K562 (cell line): ENCODE measurements around the gene PHPT1. TPM values are rescaled to one million over a fixed set of nuclear protein-coding genes. Genes with fewer than 3 reads are reported as not detected.

Source experiments
- CBX2 ChIP-seq: fragments of 200-600 bp; sonication (generic); IDR thresholded peaks from one replicate; pipeline ENCODE4 v1.6.1; 2012; ENCODE audit warnings: mild to moderate bottlenecking, low read length, inconsistent platforms; ENCODE audit not compliant: insufficient read depth, poor library complexity, severe bottlenecking
- CEBPG ChIP-seq, 3 experiments: fragments of 200-800 bp in 1 of 3; sonication (Bioruptor generic) in 1 of 3; sonication (generic) in 1 of 3; formaldehyde crosslinking in 1 of 3; IDR thresholded peaks in 2 of 3; conservative IDR thresholded peaks in 1 of 3; 2 replicates each; pipeline versions ENCODE4 v1.6.1 to v1.8.0; 2016 to 2022; ENCODE audit warnings: missing compliant biosample characterization in 2 of 3, missing genetic modification characterization in 2 of 3, mild to moderate bottlenecking in 1 of 3, missing genetic modification reagents in 1 of 3
- CTCFL ChIP-seq: IDR thresholded peaks from 2 replicates; pipeline ENCODE4 v1.6.1; 2011; ENCODE audit warnings: borderline replicate concordance, low read depth, mild to moderate bottlenecking, moderate library complexity, low read length; ENCODE audit not compliant: insufficient read depth, poor library complexity, severe bottlenecking
- ETV1 ChIP-seq: fragments of 450-650 bp; conservative IDR thresholded peaks from 2 replicates; pipeline ENCODE4 v1.6.1; 2016; ENCODE audit warnings: missing genetic modification characterization, control low read depth, low read depth, missing compliant biosample characterization
- FOS ChIP-seq: IDR thresholded peaks from 3 replicates; pipeline ENCODE4 v1.6.1; 2011; ENCODE audit not compliant: insufficient read length; ENCODE audit errors: extremely low read depth
- GABPB2 ChIP-seq: fragments of 250-450 bp; sonication (Bioruptor Pico); conservative IDR thresholded peaks from 2 replicates; pipeline ENCODE4 v1.5.1; 2021; ENCODE audit warnings: mild to moderate bottlenecking
- HES1 ChIP-seq: fragments of 450-650 bp; IDR thresholded peaks from 2 replicates; pipeline ENCODE4 v1.6.1; 2016; ENCODE audit warnings: low read depth, mild to moderate bottlenecking, moderate library complexity
- MCM3 ChIP-seq: fragments of 450-650 bp; IDR thresholded peaks from 2 replicates; pipeline ENCODE4 v1.6.1; 2016
- MXD1 ChIP-seq: fragments of 250-450 bp; sonication (Bioruptor Pico); IDR thresholded peaks from 2 replicates; pipeline ENCODE4 v1.8.0; 2021; ENCODE audit warnings: borderline replicate concordance, mild to moderate bottlenecking, moderate library complexity; ENCODE audit not compliant: poor library complexity, severe bottlenecking
- NRF1 ChIP-seq, 2 experiments: fragments of 450-650 bp; IDR thresholded peaks in 1 of 2; conservative IDR thresholded peaks in 1 of 2; 2 replicates each; pipeline ENCODE4 v1.6.1; 2014; ENCODE audit warnings: mild to moderate bottlenecking in 2 of 2
- PTBP1 ChIP-seq: fragments of 200-400 bp; formaldehyde crosslinking; IDR thresholded peaks from 2 replicates; pipeline ENCODE4 v1.6.1; 2017; ENCODE audit warnings: low read depth, low read length
- ZBTB7A ChIP-seq: IDR thresholded peaks from 2 replicates; pipeline ENCODE4 v1.6.1; 2011; ENCODE audit warnings: low read depth, mild to moderate bottlenecking, low read length, moderate library complexity, borderline replicate concordance; ENCODE audit not compliant: control insufficient read depth
- ZFX ChIP-seq: sonication (generic); formaldehyde crosslinking; IDR thresholded peaks from 2 replicates; pipeline ENCODE4 v1.8.0; 2022; ENCODE audit warnings: mild to moderate bottlenecking, missing genetic modification reagents, moderate library complexity
- ZNF134 ChIP-seq: fragments of 250-450 bp; sonication (Bioruptor Pico); conservative IDR thresholded peaks from 2 replicates; pipeline ENCODE4 v1.4.0; 2020
- ZNF140 ChIP-seq: fragments of 250-450 bp; sonication (Bioruptor Pico); IDR thresholded peaks from 2 replicates; pipeline ENCODE4 v1.8.0; 2021; ENCODE audit warnings: moderate library complexity, mild to moderate bottlenecking, inconsistent platforms
- ZNF449 ChIP-seq: fragments of 250-450 bp; sonication (Bioruptor Pico); IDR thresholded peaks from 2 replicates; pipeline ENCODE4 v1.8.0; 2022; ENCODE audit warnings: moderate library complexity, mild to moderate bottlenecking, inconsistent platforms
- ZNF589 ChIP-seq: fragments of 200-800 bp; sonication (Bioruptor generic); IDR thresholded peaks from 2 replicates; pipeline ENCODE4 v1.6.1; 2016; ENCODE audit warnings: low read depth, missing genetic modification characterization, missing compliant biosample characterization
- ZNF707 ChIP-seq: fragments of 250-450 bp; sonication (Bioruptor Pico); conservative IDR thresholded peaks from 2 replicates; pipeline ENCODE4 v1.8.0; 2022; ENCODE audit warnings: inconsistent platforms, mild to moderate bottlenecking, moderate library complexity
- ZNF717 ChIP-seq: fragments of 250-450 bp; sonication (Bioruptor Pico); IDR thresholded peaks from 2 replicates; pipeline ENCODE4 v1.5.0; 2021
- polyA plus RNA-seq, 8 experiments: library from polyadenylated mRNA; depleted of rRNA in 4 of 8; stranded (reverse) in 5 of 8; unstranded in 3 of 8; fragments of >200 nt; fragmentation: Nextera tagmentation in 2 of 8; fragmentation: Illumina TruSeq in 1 of 8; extraction: Ambion mirVana in 2 of 8; extraction: Trizol in 1 of 8; gene quantifications; 2 replicates each; pipeline versions ENCODE4 v1.2.1 to v1.2.3, GENCODE V29; 2011 to 2014; ENCODE audit warnings: inconsistent platforms in 1 of 8, missing spikeins in 1 of 8
- total RNA-seq, 7 experiments: library from RNA; depleted of rRNA in 6 of 7; stranded (reverse); fragments of >200 nt in 6 of 7; fragmentation: Illumina TruSeq in 2 of 7; extraction: Trizol in 2 of 7; gene quantifications; 2 replicates each; pipeline versions ENCODE4 v1.2.1 to v1.2.3, GENCODE V29; 2011 to 2021; ENCODE audit warnings: low replicate concordance in 1 of 7
- TF ChIP-seq, protein P1 (sequence below): fragments of 450-650 bp; IDR thresholded peaks from 2 replicates; pipeline ENCODE4 v1.6.1; 2016; ENCODE audit warnings: borderline replicate concordance

Gene PHPT1
- total and polyA plus RNA-seq, 9 of the 15 experiments (the other 6 are each of a cell fraction or from before 2014, with no cell fraction given), result 20.9 to 166 (median 129) TPM

DNA sequence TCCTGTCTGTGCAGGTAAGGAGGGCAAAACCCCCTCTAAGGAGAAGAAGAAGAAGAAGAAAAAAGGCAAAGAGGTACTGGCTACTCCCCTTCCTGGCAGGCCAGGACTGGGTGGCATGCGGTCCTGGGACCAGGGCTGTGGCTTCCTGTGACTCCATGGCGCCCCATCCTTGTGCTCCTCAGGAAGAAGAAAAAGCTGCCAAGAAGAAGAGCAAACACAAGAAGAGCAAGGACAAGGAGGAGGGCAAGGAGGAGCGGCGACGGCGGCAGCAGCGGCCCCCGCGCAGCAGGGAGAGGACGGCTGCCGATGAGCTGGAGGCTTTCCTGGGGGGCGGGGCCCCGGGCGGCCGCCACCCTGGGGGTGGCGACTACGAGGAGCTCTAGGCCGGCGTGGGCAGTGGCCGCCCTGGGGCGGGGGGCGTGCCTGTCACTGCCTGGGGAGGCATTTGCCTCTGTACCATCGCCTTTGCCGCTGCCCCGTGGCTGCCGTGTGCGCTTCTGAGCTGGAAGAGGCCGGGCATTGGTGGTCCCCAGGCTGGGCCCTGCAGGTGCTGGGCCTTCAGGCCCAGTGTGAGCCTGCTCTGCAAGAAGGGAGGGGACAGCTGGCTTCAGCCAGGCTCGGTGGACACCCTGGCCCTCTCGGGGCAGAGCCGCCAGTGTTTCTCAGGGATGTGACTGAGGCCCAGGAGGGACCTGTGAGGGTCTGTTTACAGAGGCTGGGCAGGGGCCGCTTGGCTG lies 8.9 kb upstream of the PHPT1 start (continued):
- TF ChIP-seq, protein P1, sequence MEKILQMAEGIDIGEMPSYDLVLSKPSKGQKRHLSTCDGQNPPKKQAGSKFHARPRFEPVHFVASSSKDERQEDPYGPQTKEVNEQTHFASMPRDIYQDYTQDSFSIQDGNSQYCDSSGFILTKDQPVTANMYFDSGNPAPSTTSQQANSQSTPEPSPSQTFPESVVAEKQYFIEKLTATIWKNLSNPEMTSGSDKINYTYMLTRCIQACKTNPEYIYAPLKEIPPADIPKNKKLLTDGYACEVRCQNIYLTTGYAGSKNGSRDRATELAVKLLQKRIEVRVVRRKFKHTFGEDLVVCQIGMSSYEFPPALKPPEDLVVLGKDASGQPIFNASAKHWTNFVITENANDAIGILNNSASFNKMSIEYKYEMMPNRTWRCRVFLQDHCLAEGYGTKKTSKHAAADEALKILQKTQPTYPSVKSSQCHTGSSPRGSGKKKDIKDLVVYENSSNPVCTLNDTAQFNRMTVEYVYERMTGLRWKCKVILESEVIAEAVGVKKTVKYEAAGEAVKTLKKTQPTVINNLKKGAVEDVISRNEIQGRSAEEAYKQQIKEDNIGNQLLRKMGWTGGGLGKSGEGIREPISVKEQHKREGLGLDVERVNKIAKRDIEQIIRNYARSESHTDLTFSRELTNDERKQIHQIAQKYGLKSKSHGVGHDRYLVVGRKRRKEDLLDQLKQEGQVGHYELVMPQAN, result no peak
- TF ChIP-seq NRF1 (conservative IDR thresholded peaks at IDR 0.05 in 1 of 2, IDR thresholded peaks at IDR 0.05 in 1 of 2) (peak; percentile 53 to 65; a peak in 3 of 4 replicates), MCM3 (no peak), ZNF449 (CRISPR knock-in tag) (no peak), ZNF140 (no peak), CBX2 (no peak), ETV1 (no peak), ZNF717 (CRISPR knock-in tag) (no peak), CTCFL (no peak), ZFX (CRISPR knock-in tag) (peak; percentile 40), CEBPG (CRISPR knock-in tag; IDR thresholded peaks at IDR 0.05) (no peak), CEBPG (tag; conservative IDR thresholded peaks at IDR 0.05 in 1 of 2, IDR thresholded peaks at IDR 0.05 in 1 of 2) (no peak), ZNF134 (CRISPR knock-in tag) (no peak), GABPB2 (no peak), ZNF707 (CRISPR knock-in tag) (no peak), ZNF589 (no peak), PTBP1 (no peak; the same call in 1 of the 2 replicates), HES1 (no peak), FOS (no peak), MXD1 (CRISPR knock-in tag) (no peak), ZBTB7A (no peak)
